HG03196 (cell line): ENCODE results near the gene PDE4D.
"Not testable (repeated sequence)": the region's sequence is repeated elsewhere in the genome, so short reads cannot be mapped to it uniquely, and the experiment has no call there.

Experiments used
- ATAC-seq: cut with Tn5 transposase; IDR thresholded peaks from one replicate; pipeline ENCODE4 v1.9.1; 2021; ENCODE audit not compliant: unreplicated experiment

Gene PDE4D

GRCh38 chr5:59587489-59588337 lies 305.8 kb downstream of the PDE4D start:
- no peak for ATAC-seq

- no peak for ATAC-seq
Observed at GRCh38 chr5:59586841-59587240, 306.7 kb downstream of the PDE4D start.

DNA sequence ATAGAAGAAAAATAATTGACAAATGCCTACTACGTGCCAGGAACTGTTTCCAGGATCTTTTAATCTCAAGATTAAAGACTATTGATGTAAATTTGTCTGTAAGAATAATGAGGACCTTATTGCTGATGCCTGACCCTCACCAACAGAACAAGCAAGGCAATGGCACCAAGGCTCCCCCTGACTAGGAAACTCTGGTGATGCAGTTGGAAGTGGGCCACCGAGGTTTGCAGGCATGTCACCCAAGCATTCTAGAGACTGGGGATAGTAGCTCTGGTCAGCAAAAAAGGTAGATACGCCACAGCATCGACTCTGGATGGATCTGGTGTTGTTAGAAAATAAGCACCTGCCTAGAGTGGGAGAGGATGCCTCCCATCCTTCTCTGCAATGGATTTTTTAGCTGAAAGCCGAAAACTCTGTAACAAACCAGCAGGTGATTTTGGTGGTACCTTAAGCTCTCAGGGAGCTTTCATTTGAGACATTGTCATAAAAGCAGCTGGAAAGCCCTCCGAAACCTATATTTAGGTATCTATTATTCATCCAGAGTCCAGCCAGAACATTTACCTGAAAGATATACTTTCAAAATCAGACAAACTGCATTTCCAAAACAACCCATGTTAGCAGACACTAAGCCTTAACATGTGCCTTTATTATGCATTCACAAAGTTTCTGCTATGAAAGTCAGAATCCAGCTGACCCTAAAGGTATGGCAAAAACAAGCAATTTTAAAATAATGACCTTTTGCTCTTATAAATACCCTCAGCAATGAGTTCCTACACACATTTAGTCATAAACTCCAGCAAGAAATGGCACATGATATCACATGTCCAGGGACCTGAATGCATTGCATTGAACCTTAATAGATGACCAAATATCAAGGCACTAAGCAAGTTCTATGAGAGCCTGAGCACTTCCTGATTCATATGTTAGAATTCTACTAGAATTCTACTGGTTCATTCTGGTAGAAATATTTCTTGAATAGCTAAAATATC lies 308.4 kb downstream of the PDE4D start:
- ATAC-seq: no peak

- no peak for ATAC-seq
Observed at GRCh38 chr5:59583810-59584562, 309.5 kb downstream of the PDE4D start.

- ATAC-seq: no peak
Observed at GRCh38 chr5:59583151-59583809, 310.2 kb downstream of the PDE4D start.

- ATAC-seq: no peak
Observed at GRCh38 chr5:59582746-59583145, 310.8 kb downstream of the PDE4D start.

DNA sequence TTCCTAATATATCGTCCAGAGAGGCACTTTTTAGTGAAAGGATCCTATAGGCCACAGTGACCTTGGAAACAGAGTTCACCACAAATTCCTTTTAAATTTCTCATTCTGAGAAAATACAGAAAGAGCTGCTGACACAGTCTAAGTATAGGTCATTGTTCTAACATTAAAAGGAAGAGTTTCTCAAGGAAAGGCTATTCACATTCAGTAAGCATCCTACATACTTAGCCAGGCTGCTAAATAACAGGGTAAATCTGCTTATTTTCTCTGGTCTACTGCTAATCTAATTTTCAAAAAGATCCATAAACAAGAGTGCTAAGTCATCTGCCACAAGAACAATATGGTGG lies 313.7 kb downstream of the PDE4D start:
- no peak for ATAC-seq

GRCh38 chr5:59579101-59579823 lies 314.3 kb downstream of the PDE4D start:
- ATAC-seq: no peak

DNA sequence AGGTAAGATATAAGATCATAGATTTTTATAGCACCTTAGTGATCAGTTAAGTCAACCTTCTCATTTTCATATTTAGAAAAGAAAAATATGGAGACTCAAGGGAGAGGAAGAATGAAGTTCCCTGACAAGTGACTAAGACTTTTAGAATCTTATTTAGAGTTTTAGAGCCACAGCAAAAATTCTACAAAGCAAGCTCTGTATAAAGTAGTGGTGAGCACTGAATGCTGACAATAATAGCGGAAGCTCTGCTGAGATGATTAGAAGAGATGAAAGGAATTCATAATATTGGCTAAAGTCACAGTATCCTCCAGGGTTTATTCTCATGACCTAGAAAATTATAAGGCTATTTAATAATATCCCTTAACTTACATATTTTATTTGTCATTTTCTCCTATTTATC lies 316.0 kb downstream of the PDE4D start:
- ATAC-seq: no peak

DNA sequence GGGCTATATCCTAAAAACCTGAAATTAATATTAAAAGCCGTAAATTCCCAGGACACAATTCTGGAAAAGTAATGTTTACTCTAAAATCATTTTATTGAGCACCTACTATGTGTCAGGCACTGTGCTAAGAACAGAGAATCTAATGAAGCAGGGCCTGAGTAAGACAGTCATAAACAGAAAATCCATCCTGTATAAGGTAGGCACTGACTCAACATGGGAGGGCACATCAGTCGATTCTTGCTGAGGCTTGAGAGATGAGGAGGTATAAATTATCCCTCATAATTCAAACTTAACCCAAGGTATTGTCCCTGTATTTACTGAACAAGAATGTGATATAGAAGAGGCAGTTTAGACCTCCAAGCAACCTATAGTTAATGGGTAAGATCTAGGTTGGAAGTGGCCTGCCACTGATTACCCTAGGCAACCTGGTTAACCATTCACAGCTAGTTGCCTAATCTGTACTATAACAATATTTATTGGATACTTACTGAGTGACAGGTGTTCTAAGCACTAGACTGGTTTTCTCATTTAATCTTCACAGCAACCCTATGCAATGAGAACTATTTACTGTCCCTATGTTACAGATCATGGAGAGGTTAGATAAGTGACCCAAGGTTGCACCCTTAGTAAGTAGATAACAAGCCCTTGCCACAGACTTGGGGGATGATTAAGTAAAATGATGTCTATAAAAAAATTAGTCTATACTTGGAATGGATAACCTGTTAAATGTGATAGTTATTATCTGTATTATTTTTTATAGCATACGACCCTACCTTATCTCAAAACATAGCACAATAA lies 317.7 kb downstream of the PDE4D start:
- ATAC-seq: no peak

DNA sequence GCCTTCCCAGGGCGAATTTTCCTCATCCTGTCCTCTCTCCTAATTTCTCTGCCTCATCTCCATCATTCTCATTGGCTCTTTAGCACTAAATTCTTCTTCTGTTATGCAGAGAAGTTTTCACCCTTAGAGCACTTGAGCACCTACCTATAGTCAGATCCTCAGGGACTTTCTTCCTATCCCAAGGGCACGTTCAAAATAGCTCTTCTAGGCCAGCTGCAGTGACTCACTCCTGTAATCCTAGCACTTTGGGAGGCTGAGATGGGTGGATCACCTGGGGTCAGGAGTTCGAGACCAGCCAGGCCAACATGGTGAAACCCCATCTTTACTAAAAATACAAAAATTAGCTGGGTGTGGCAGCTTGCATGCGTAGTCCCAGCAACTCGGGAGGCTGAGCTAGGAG lies 320.0 kb downstream of the PDE4D start:
- not testable (repeated sequence) for ATAC-seq

DNA sequence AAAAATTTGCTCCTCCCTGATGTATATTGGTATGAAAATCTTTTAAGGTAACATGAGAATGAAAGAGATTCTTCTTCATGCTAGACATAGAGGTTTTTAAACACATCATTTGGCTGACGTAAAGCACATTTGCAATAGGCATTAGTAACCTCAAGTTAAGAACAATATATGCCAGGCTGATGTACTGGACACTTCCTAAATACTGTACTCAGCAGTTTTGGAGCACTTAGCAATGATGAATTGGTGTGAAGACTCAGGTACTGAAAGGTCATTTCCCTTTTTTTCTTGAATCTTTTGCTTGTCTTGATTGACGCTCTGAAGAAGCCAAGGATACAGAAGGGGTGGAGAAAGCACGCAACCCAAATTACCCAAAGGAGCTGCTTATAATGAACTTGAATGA lies 322.5 kb downstream of the PDE4D start:
- ATAC-seq: no peak

- no peak for ATAC-seq
Observed at GRCh38 chr5:59569608-59570334, 323.8 kb downstream of the PDE4D start.

- ATAC-seq: no peak
Observed at GRCh38 chr5:59569158-59569557, 324.4 kb downstream of the PDE4D start.

- ATAC-seq: no peak
Observed at GRCh38 chr5:59568161-59568560, 325.4 kb downstream of the PDE4D start.

DNA sequence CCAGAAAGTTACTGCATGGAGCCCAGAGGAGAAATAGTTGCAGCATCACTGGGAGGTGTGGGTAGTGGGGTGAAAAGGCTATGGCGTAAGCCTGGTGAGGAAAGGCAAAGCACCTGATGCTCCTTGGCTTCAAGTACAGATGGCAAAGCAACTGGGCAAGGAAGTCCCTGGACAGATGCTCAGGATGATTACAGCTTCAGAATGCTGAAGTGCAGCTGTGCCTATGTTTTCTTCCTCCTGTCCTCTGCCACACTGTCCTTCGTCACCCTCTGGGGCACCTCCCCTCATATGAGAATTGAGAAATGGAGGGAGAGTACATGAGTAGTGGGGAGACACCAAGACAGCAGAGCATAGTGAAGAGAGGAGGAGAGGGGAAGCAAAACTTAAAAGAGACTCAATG lies 328.0 kb downstream of the PDE4D start:
- ATAC-seq: no peak

DNA sequence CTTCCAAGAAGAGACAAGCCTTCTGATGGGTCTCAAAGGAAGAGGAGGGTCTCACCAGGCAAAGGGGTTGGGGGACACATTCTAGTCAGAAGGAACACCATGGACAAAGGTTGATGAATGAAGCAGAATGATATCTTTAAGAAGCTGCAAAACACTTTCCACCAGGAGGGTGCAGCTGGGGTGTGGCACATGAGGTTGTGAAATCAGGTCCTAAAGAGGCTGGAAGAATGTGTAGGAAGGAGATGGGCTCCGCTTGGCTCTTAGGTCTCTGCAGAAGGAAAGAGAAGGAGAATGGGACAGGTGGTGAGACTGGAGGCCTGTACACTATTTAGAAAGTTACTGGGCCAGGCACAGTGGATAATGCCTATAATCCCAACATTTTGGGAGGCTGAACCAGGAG lies 328.6 kb downstream of the PDE4D start:
- ATAC-seq: no peak

GRCh38 chr5:59562756-59563389 lies 330.7 kb downstream of the PDE4D start:
- peak; percentile 93 for ATAC-seq
